Spleen (tissue), 7 donors: Measurements from ENCODE around the gene NDUFB10.
A peak's percentile ranks its signal among the peaks of the same experiment; 100 is the strongest.

ENCODE experiments used
- POLR2A ChIP-seq, 3 donors: fragments of 450-650 bp; IDR thresholded peaks; one replicate each; pipeline ENCODE4 v1.5.1; 2017; ENCODE audit warnings: antibody characterized with exemption in 3 of 3, mild to moderate bottlenecking in 1 of 3
- POLR2AphosphoS5 ChIP-seq, 3 donors: sonication (generic); formaldehyde crosslinking; IDR thresholded peaks; one replicate each; pipeline ENCODE4 v1.5.1; 2017; ENCODE audit warnings: antibody characterized with exemption in 3 of 3
- TF ChIP-seq, protein P1 (sequence below), 11 experiments: fragments of 200-600 bp in 7 of 11; fragments of 450-650 bp in 4 of 11; sonication (generic) in 4 of 11; IDR thresholded peaks in 8 of 11; conservative IDR thresholded peaks in 3 of 11; 1 replicate in 7 of 11; 2 replicates in 4 of 11; pipeline versions ENCODE4 v1.4.0 to v1.8.0; 2016 to 2021; ENCODE audit warnings: antibody characterized with exemption in 11 of 11, inconsistent platforms in 4 of 11, mild to moderate bottlenecking in 1 of 11
- donor health status: DM: no; HTN: no; CAD: no; lungs with moderate emphysema.
- donor health status: DM: no; HTN: no; CAD: no.
- donor health status: DM: no; HTN: no; CAD: no.

DNA sequence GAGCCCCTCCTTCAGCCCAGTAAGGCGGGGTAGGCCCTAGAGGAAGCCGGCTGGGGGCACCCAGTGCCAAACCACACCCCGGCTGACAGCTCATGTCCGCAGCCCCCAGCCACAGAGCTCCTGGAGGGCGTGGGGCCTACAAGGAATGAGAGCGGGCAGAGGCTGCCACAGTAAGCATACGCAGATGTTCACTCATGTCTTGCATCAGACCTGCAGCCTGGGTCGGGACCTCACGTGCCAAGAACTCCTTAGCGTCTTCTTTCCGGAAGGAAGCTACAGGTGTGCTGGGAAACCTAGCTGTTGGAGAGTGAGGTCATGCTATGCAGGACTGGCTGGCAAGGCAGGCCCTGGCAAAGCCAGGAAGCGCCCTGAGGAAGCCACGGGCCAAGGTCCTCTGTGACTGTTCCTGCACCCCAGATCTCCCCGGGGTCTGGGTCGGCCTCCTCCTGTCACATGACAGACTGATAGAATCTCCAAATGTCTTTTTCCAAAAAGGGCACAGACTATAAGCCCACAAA lies 48.7 kb downstream of the NDUFB10 start:
- TF ChIP-seq, protein P1, sequence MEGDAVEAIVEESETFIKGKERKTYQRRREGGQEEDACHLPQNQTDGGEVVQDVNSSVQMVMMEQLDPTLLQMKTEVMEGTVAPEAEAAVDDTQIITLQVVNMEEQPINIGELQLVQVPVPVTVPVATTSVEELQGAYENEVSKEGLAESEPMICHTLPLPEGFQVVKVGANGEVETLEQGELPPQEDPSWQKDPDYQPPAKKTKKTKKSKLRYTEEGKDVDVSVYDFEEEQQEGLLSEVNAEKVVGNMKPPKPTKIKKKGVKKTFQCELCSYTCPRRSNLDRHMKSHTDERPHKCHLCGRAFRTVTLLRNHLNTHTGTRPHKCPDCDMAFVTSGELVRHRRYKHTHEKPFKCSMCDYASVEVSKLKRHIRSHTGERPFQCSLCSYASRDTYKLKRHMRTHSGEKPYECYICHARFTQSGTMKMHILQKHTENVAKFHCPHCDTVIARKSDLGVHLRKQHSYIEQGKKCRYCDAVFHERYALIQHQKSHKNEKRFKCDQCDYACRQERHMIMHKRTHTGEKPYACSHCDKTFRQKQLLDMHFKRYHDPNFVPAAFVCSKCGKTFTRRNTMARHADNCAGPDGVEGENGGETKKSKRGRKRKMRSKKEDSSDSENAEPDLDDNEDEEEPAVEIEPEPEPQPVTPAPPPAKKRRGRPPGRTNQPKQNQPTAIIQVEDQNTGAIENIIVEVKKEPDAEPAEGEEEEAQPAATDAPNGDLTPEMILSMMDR (IDR thresholded peaks at IDR 0.05 in 8 of 11, conservative IDR thresholded peaks at IDR 0.05 in 3 of 11) = no peak
- TF ChIP-seq POLR2A (IDR thresholded peaks at IDR 0.05) (no peak), POLR2AphosphoS5 (IDR thresholded peaks at IDR 0.05) (peak in 2 of 3 donors; percentile 38 to 48)
